HepG2 (cell line): Measurements from ENCODE around the gene RPUSD4. TPM values are rescaled to one million over a fixed set of nuclear protein-coding genes. Genes with fewer than 3 reads are reported as not detected.

Experiments used
- HES4 ChIP-seq: sonication (generic); formaldehyde crosslinking; IDR thresholded peaks from 2 replicates; pipeline ENCODE4 v1.9.0; 2021; ENCODE audit warnings: mild to moderate bottlenecking, missing genetic modification reagents, borderline replicate concordance
- HNRNPL ChIP-seq: fragments of 200-400 bp; formaldehyde crosslinking; IDR thresholded peaks from 2 replicates; pipeline ENCODE4 v1.6.1; 2017; ENCODE audit warnings: mild to moderate bottlenecking, low read depth, low read length
- KLF12 ChIP-seq: sonication (generic); formaldehyde crosslinking; IDR thresholded peaks from 2 replicates; pipeline ENCODE4 v1.4.0; 2020; ENCODE audit warnings: missing genetic modification reagents, borderline replicate concordance
- MIER2 ChIP-seq: IDR thresholded peaks from 2 replicates; pipeline ENCODE4 v1.6.1; 2016; ENCODE audit warnings: missing biosample characterization, missing genetic modification reagents
- NFATC3 ChIP-seq: sonication (generic); formaldehyde crosslinking; IDR thresholded peaks from 2 replicates; pipeline ENCODE4 v1.5.1; 2020; ENCODE audit warnings: mild to moderate bottlenecking, missing genetic modification reagents
- NFKBIZ ChIP-seq: IDR thresholded peaks from 2 replicates; pipeline ENCODE4 v1.6.1; 2018; ENCODE audit warnings: missing genetic modification reagents, missing compliant biosample characterization
- NFYB ChIP-seq: sonication (generic); formaldehyde crosslinking; IDR thresholded peaks from 2 replicates; pipeline ENCODE4 v1.4.0; 2020; ENCODE audit warnings: missing genetic modification reagents
- TSC22D2 ChIP-seq: sonication (generic); formaldehyde crosslinking; IDR thresholded peaks from 2 replicates; pipeline ENCODE4 v1.5.1; 2020; ENCODE audit warnings: missing genetic modification reagents, mild to moderate bottlenecking, borderline replicate concordance
- ZKSCAN8 ChIP-seq: IDR thresholded peaks from 2 replicates; pipeline ENCODE4 v1.6.1; 2016; ENCODE audit warnings: borderline replicate concordance, missing genetic modification reagents, missing compliant biosample characterization
- ZNF234 ChIP-seq: sonication (generic); formaldehyde crosslinking; conservative IDR thresholded peaks from 2 replicates; pipeline ENCODE4 v1.5.1; 2020; ENCODE audit warnings: mild to moderate bottlenecking, missing genetic modification reagents
- ZNF33A ChIP-seq: sonication (generic); formaldehyde crosslinking; IDR thresholded peaks from 2 replicates; pipeline ENCODE4 v1.5.1; 2020; ENCODE audit warnings: missing genetic modification reagents, mild to moderate bottlenecking, moderate library complexity, borderline replicate concordance
- ZNF367 ChIP-seq: sonication (generic); formaldehyde crosslinking; IDR thresholded peaks from 2 replicates; pipeline ENCODE4 v1.4.0; 2020; ENCODE audit warnings: missing genetic modification reagents, borderline replicate concordance
- ZNF44 ChIP-seq: sonication (generic); formaldehyde crosslinking; IDR thresholded peaks from 2 replicates; pipeline ENCODE4 v1.5.1; 2020; ENCODE audit warnings: mild to moderate bottlenecking, missing genetic modification reagents
- ZNF496 ChIP-seq: sonication (generic); formaldehyde crosslinking; IDR thresholded peaks from 2 replicates; pipeline ENCODE4 v1.8.1; 2023; ENCODE audit warnings: mild to moderate bottlenecking, moderate library complexity, missing genetic modification reagents; ENCODE audit not compliant: insufficient replicate concordance
- ZNF567 ChIP-seq: sonication (generic); formaldehyde crosslinking; IDR thresholded peaks from 2 replicates; pipeline ENCODE4 v1.8.1; 2023; ENCODE audit warnings: mild to moderate bottlenecking, missing genetic modification reagents, borderline replicate concordance
- ZNF572 ChIP-seq: sonication (generic); formaldehyde crosslinking; IDR thresholded peaks from 2 replicates; pipeline ENCODE4 v1.5.1; 2020; ENCODE audit warnings: mild to moderate bottlenecking, missing genetic modification reagents
- ZNF724P ChIP-seq: sonication (generic); formaldehyde crosslinking; IDR thresholded peaks from 2 replicates; pipeline ENCODE4 v1.8.0; 2022; ENCODE audit warnings: missing genetic modification reagents, borderline replicate concordance
- ZNF747 ChIP-seq: sonication (generic); formaldehyde crosslinking; IDR thresholded peaks from 2 replicates; pipeline ENCODE4 v1.8.1; 2023; ENCODE audit warnings: missing genetic modification reagents, mild to moderate bottlenecking, borderline replicate concordance
- polyA plus RNA-seq, 8 experiments: library from polyadenylated mRNA; depleted of rRNA in 3 of 8; stranded (reverse) in 7 of 8; unstranded in 1 of 8; fragments of >200 nt; fragmentation: Illumina TruSeq in 4 of 8; extraction: Trizol in 4 of 8; gene quantifications; 2 replicates each; pipeline versions ENCODE4 v1.2.1 to v1.2.3, GENCODE V29; 2011 to 2016; ENCODE audit warnings: low read depth in 4 of 8, missing spikeins in 1 of 8, mixed read lengths in 1 of 8; ENCODE audit not compliant: insufficient read depth in 1 of 8
- total RNA-seq, 5 experiments: library from RNA; depleted of rRNA; stranded (reverse); fragments of >200 nt; fragmentation: Illumina TruSeq; extraction: Trizol; gene quantifications; 2 replicates each; pipeline ENCODE4 v1.2.3, GENCODE V29; 2016; ENCODE audit warnings: low read depth in 1 of 5
- TF ChIP-seq, protein P1 (sequence below): sonication (generic); formaldehyde crosslinking; IDR thresholded peaks from 2 replicates; pipeline ENCODE4 v1.4.0; 2020; ENCODE audit warnings: missing genetic modification reagents
- TF ChIP-seq, protein P2 (sequence below): sonication (generic); formaldehyde crosslinking; IDR thresholded peaks from 2 replicates; pipeline ENCODE4 v1.5.0; 2020; ENCODE audit warnings: missing genetic modification reagents
- TF ChIP-seq, protein P3 (sequence below): sonication (generic); formaldehyde crosslinking; IDR thresholded peaks from 2 replicates; pipeline ENCODE4 v1.5.0; 2020; ENCODE audit warnings: mild to moderate bottlenecking, missing genetic modification reagents
- TF ChIP-seq, protein P4 (sequence below): IDR thresholded peaks from 2 replicates; pipeline ENCODE4 v1.6.1; 2016; ENCODE audit warnings: low read depth

RPUSD4 gene
- total and polyA plus RNA-seq, 2 of the 13 experiments (the other 11 are each of a cell fraction or from before 2014, with no cell fraction given): 45.0 to 52.9 TPM

DNA sequence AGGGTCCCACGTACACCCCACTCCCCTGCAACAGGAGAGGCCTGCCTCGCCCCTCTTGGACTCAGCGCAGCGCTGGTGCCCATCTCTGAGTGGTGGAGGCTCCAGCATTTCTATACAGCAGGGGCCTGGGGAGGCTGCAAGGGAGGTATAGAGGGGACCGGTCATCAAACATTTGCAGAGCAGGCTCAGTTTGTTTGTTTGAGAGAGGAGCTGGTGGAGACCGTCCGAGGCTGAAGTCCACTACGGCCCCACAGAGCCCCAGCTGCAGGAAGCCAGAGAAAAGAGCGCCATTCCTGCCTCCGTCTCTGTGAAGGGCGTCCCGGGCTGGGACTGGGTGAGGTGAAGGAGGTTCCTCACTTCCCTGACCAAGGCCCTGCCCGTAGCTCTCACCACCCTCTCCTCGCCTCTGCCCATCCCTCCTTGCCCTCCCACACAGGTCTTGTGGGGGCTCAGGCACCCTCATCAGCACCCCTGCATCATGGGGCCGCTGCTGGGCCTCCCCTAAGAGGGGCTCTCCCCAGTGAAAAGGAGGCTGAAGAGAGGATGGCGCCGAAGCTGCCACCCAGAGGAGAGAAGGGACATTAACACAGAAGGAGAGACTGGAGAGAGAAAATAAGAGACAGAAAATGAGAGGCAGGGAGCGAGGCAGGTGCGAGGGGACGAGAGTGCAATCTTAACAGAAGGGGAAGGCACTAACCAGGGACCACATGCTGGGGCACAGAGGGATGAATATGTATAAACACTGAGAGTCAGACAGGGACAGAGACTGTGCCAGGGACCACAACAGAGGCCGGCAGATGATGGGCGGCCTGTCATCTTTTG lies 24.5 kb downstream of the RPUSD4 start (continued):
- TF ChIP-seq, protein P1, sequence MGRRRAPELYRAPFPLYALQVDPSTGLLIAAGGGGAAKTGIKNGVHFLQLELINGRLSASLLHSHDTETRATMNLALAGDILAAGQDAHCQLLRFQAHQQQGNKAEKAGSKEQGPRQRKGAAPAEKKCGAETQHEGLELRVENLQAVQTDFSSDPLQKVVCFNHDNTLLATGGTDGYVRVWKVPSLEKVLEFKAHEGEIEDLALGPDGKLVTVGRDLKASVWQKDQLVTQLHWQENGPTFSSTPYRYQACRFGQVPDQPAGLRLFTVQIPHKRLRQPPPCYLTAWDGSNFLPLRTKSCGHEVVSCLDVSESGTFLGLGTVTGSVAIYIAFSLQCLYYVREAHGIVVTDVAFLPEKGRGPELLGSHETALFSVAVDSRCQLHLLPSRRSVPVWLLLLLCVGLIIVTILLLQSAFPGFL (CRISPR knock-in tag): no peak
- TF ChIP-seq, protein P2, sequence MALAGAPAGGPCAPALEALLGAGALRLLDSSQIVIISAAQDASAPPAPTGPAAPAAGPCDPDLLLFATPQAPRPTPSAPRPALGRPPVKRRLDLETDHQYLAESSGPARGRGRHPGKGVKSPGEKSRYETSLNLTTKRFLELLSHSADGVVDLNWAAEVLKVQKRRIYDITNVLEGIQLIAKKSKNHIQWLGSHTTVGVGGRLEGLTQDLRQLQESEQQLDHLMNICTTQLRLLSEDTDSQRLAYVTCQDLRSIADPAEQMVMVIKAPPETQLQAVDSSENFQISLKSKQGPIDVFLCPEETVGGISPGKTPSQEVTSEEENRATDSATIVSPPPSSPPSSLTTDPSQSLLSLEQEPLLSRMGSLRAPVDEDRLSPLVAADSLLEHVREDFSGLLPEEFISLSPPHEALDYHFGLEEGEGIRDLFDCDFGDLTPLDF: peak; percentile 50; the same call in 1 of the 2 replicates
- TF ChIP-seq ZNF44 (no peak; the same call in 1 of the 2 replicates), ZKSCAN8 (CRISPR knock-in tag) (no peak), ZNF496 (CRISPR knock-in tag) (no peak), TSC22D2 (CRISPR knock-in tag) (no peak), KLF12 (0 out of 2 replicates have a peak, but pooled peaks have one; percentile 65), MIER2 (no peak), HES4 (CRISPR knock-in tag) (no peak), ZNF572 (CRISPR knock-in tag) (no peak), ZNF747 (CRISPR knock-in tag) (no peak; the same call in 1 of the 2 replicates), ZNF724P (CRISPR knock-in tag) (no peak), NFATC3 (no peak), ZNF367 (CRISPR knock-in tag) (no peak), ZNF234 (CRISPR knock-in tag) (no peak), ZNF567 (0 out of 2 replicates have a peak, but pooled peaks have one; percentile 22), ZNF33A (CRISPR knock-in tag) (no peak), NFYB (CRISPR knock-in tag) (no peak), NFKBIZ (CRISPR knock-in tag) (no peak), HNRNPL (peak; percentile 60; the same call in 1 of the 2 replicates)
- TF ChIP-seq, protein P3, sequence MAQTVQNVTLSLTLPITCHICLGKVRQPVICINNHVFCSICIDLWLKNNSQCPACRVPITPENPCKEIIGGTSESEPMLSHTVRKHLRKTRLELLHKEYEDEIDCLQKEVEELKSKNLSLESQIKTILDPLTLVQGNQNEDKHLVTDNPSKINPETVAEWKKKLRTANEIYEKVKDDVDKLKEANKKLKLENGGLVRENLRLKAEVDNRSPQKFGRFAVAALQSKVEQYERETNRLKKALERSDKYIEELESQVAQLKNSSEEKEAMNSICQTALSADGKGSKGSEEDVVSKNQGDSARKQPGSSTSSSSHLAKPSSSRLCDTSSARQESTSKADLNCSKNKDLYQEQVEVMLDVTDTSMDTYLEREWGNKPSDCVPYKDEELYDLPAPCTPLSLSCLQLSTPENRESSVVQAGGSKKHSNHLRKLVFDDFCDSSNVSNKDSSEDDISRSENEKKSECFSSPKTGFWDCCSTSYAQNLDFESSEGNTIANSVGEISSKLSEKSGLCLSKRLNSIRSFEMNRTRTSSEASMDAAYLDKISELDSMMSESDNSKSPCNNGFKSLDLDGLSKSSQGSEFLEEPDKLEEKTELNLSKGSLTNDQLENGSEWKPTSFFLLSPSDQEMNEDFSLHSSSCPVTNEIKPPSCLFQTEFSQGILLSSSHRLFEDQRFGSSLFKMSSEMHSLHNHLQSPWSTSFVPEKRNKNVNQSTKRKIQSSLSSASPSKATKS (CRISPR knock-in tag): no peak
- TF ChIP-seq, protein P4, sequence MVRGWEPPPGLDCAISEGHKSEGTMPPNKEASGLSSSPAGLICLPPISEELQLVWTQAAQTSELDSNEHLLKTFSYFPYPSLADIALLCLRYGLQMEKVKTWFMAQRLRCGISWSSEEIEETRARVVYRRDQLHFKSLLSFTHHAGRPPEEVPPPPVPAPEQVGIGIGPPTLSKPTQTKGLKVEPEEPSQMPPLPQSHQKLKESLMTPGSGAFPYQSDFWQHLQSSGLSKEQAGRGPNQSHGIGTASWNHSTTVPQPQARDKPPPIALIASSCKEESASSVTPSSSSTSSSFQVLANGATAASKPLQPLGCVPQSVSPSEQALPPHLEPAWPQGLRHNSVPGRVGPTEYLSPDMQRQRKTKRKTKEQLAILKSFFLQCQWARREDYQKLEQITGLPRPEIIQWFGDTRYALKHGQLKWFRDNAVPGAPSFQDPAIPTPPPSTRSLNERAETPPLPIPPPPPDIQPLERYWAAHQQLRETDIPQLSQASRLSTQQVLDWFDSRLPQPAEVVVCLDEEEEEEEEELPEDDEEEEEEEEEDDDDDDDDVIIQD (CRISPR knock-in tag): no peak
